Activated CD4-positive, CD25-positive, alpha-beta regulatory T cell treated with anti-CD3 and anti-CD28 coated beads, Interleukin-2, amount 50 U/mL, for 16 hours (primary cell): ENCODE results near the gene REXO2.

Experiments
- DNase-seq: peaks from one replicate; pipeline ENCODE4 v3.0.0-alpha.2; 2020; ENCODE audit warnings: low read depth, low spot score

Gene REXO2

GRCh38 chr11:114439229-114440120 lies at the start of gene REXO2:
Gene REXO2, plus strand, starts transcription at chr11:114439467. Its CDS starts 62 bp downstream, at chr11:114439529.
- peak; percentile 88 for DNase-seq

- no peak for DNase-seq
Observed at GRCh38 chr11:114392735-114393667, 46.3 kb upstream of the REXO2 start.

GRCh38 chr11:114395736-114396135 lies 43.5 kb upstream of the REXO2 start:
- DNase-seq: no peak

- no peak for DNase-seq
Observed at GRCh38 chr11:114396916-114397315, 42.4 kb upstream of the REXO2 start.

GRCh38 chr11:114397349-114397982 lies 41.8 kb upstream of the REXO2 start:
- DNase-seq: no peak

- DNase-seq: no peak
Observed at GRCh38 chr11:114398303-114398920, 40.9 kb upstream of the REXO2 start.

- DNase-seq: no peak
Observed at GRCh38 chr11:114399490-114400215, 39.6 kb upstream of the REXO2 start.

GRCh38 chr11:114400216-114400914 lies 38.9 kb upstream of the REXO2 start, which contains the start of the genes C11orf71 and RBM7:
Gene C11orf71, minus strand, starts transcription at chr11:114400511. Its CDS starts 180 bp downstream, at chr11:114400331.
Gene RBM7, plus strand, starts transcription at chr11:114400666. Its CDS starts 6 bp downstream, at chr11:114400672.
- peak; percentile 98 for DNase-seq

- no peak for DNase-seq
Observed at GRCh38 chr11:114400915-114401223, 38.4 kb upstream of the REXO2 start.

- no peak for DNase-seq
Observed at GRCh38 chr11:114401311-114401710, 38.0 kb upstream of the REXO2 start.

- DNase-seq: no peak
Observed at GRCh38 chr11:114412946-114413345, 26.3 kb upstream of the REXO2 start.

GRCh38 chr11:114413958-114414357 lies 25.3 kb upstream of the REXO2 start:
- no peak for DNase-seq

GRCh38 chr11:114416441-114416961 lies 22.8 kb upstream of the REXO2 start:
- DNase-seq: no peak

- DNase-seq: no peak
Observed at GRCh38 chr11:114426280-114426679, 13.0 kb upstream of the REXO2 start.

GRCh38 chr11:114430290-114430689 lies 9.0 kb upstream of the REXO2 start:
- no peak for DNase-seq

- DNase-seq: no peak
Observed at GRCh38 chr11:114432893-114433292, 6.4 kb upstream of the REXO2 start.

- no peak for DNase-seq
Observed at GRCh38 chr11:114433376-114433775, 5.9 kb upstream of the REXO2 start.

- no peak for DNase-seq
Observed at GRCh38 chr11:114438303-114438702, 964 bp upstream of the REXO2 start.

GRCh38 chr11:114440121-114440860 lies 1.0 kb downstream of the REXO2 start:
- DNase-seq: no peak
